K562 (cell line): ENCODE data around the gene TRAF7. TPM values are rescaled to one million over a fixed set of nuclear protein-coding genes. Genes with fewer than 3 reads are reported as not detected.

ENCODE experiments used
- CHD4 ChIP-seq: fragments of 200-600 bp; sonication (generic); IDR thresholded peaks from 3 replicates; pipeline ENCODE4 v1.6.1; 2012; ENCODE audit warnings: low read depth, mild to moderate bottlenecking, mixed read lengths, low read length, inconsistent platforms; ENCODE audit not compliant: insufficient read depth, insufficient replicate concordance, poor library complexity, severe bottlenecking
- HDAC8 ChIP-seq: fragments of 450-650 bp; IDR thresholded peaks from 2 replicates; pipeline ENCODE4 v1.6.1; 2016; ENCODE audit warnings: mild to moderate bottlenecking, missing genetic modification characterization, moderate library complexity, missing compliant biosample characterization
- KDM5B ChIP-seq: fragments of 200-600 bp; sonication (generic); IDR thresholded peaks from 2 replicates; pipeline ENCODE4 v1.6.1; 2012; ENCODE audit warnings: low read depth, mild to moderate bottlenecking, moderate library complexity, low read length, control low read depth, inconsistent platforms; ENCODE audit not compliant: insufficient replicate concordance
- SPI1 ChIP-seq: IDR thresholded peaks from 2 replicates; pipeline ENCODE4 v1.6.1; 2011; ENCODE audit warnings: low read depth, low read length, control low read depth, borderline replicate concordance
- TEAD2 ChIP-seq: fragments of 450-650 bp; IDR thresholded peaks from 2 replicates; pipeline ENCODE4 v1.6.1; 2016; ENCODE audit warnings: missing genetic modification characterization, control low read depth, missing compliant biosample characterization
- polyA plus RNA-seq, 8 experiments: library from polyadenylated mRNA; depleted of rRNA in 4 of 8; stranded (reverse) in 5 of 8; unstranded in 3 of 8; fragments of >200 nt; fragmentation: Nextera tagmentation in 2 of 8; fragmentation: Illumina TruSeq in 1 of 8; extraction: Ambion mirVana in 2 of 8; extraction: Trizol in 1 of 8; gene quantifications; 2 replicates each; pipeline versions ENCODE4 v1.2.1 to v1.2.3, GENCODE V29; 2011 to 2014; ENCODE audit warnings: inconsistent platforms in 1 of 8, missing spikeins in 1 of 8
- total RNA-seq, 7 experiments: library from RNA; depleted of rRNA in 6 of 7; stranded (reverse); fragments of >200 nt in 6 of 7; fragmentation: Illumina TruSeq in 2 of 7; extraction: Trizol in 2 of 7; gene quantifications; 2 replicates each; pipeline versions ENCODE4 v1.2.1 to v1.2.3, GENCODE V29; 2011 to 2021; ENCODE audit warnings: low replicate concordance in 1 of 7
- TF ChIP-seq, protein P1 (sequence below), 3 experiments: fragments of 200-800 bp in 1 of 3; fragments of 250-450 bp in 1 of 3; fragments of 450-650 bp in 1 of 3; sonication (Bioruptor Pico) in 1 of 3; sonication (Bioruptor generic) in 1 of 3; formaldehyde crosslinking in 1 of 3; IDR thresholded peaks; 2 replicates each; pipeline versions ENCODE4 v1.6.1 to v1.8.0; 2016 to 2022; ENCODE audit warnings: mild to moderate bottlenecking in 2 of 3, missing genetic modification characterization in 2 of 3, missing compliant biosample characterization in 1 of 3, moderate library complexity in 1 of 3
- TF ChIP-seq, protein P2 (sequence below), 2 experiments: IDR thresholded peaks in 1 of 2; conservative IDR thresholded peaks in 1 of 2; 2 replicates each; pipeline ENCODE4 v1.6.1; 2016; ENCODE audit warnings: low read depth in 2 of 2, mild to moderate bottlenecking in 1 of 2, missing compliant biosample characterization in 1 of 2, missing genetic modification characterization in 1 of 2, moderate library complexity in 1 of 2
- TF ChIP-seq, protein P3 (sequence below): IDR thresholded peaks from 2 replicates; pipeline ENCODE4 v1.6.1; 2011; ENCODE audit warnings: borderline replicate concordance, low read depth, mild to moderate bottlenecking, moderate library complexity, low read length; ENCODE audit not compliant: insufficient read depth, poor library complexity, severe bottlenecking
- TF ChIP-seq, protein P4 (sequence below): sonication (generic); formaldehyde crosslinking; IDR thresholded peaks from 2 replicates; pipeline ENCODE4 v1.8.0; 2022; ENCODE audit warnings: mild to moderate bottlenecking, missing genetic modification reagents

The TRAF7 gene
- total and polyA plus RNA-seq, 9 of the 15 experiments (the other 6 are each of a cell fraction or from before 2014, with no cell fraction given): 1.1 to 113 (median 41.6) TPM

DNA sequence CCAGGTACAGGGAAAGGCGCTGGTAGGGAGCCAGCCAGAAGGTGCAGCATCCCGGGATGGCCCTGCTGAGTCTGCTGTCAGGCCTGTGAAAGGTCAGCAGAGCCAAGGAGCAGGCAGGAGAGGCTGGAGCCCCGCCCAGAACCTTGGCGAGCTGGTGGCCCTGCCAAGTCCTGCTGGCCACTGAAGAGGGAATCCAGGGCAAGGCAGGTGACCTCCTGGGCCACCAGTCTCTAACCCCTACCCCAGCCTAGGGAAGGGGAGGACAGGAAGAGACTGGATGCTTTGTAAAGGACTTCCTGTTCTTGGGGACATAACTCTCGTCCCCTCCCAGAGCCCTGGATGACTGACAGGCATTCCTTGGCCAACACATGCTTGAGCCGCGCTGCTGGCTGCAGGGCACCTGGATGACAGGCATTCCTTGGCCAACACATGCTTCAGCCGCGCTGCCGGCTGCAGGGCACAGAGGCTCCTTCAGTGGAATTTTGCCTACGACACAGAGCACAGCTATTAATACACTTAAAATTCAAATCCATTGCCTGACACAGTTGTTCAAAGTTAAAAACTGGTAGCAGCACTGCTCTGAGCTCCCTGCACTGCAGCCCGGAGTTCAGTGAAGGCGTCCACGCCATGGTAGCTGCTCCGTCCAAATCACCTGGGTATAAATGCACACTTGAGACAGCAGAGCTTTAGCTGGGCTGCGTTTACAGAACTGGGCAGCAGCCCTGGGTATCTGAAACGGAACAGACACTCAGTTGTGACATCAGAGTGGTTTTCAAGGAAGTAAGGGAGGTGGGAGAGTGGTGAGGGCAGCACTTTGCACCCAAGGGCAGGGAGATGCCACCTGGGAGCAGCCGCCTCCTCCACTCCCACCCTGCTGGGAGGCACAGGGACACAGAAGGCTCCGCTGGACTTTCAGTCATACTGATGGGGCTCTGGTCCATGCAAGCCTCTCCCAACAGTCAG, 57.1 kb downstream of the TRAF7 start (continued):
- TF ChIP-seq, protein P1, sequence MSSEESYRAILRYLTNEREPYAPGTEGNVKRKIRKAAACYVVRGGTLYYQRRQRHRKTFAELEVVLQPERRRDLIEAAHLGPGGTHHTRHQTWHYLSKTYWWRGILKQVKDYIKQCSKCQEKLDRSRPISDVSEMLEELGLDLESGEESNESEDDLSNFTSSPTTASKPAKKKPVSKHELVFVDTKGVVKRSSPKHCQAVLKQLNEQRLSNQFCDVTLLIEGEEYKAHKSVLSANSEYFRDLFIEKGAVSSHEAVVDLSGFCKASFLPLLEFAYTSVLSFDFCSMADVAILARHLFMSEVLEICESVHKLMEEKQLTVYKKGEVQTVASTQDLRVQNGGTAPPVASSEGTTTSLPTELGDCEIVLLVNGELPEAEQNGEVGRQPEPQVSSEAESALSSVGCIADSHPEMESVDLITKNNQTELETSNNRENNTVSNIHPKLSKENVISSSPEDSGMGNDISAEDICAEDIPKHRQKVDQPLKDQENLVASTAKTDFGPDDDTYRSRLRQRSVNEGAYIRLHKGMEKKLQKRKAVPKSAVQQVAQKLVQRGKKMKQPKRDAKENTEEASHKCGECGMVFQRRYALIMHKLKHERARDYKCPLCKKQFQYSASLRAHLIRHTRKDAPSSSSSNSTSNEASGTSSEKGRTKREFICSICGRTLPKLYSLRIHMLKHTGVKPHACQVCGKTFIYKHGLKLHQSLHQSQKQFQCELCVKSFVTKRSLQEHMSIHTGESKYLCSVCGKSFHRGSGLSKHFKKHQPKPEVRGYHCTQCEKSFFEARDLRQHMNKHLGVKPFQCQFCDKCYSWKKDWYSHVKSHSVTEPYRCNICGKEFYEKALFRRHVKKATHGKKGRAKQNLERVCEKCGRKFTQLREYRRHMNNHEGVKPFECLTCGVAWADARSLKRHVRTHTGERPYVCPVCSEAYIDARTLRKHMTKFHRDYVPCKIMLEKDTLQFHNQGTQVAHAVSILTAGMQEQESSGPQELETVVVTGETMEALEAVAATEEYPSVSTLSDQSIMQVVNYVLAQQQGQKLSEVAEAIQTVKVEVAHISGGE (CRISPR knock-in tag; IDR thresholded peaks at IDR 0.05): 0 out of 6 replicates have a peak, but pooled peaks of 1 of the 3 experiments have one; percentile 26
- TF ChIP-seq KDM5B (peak; percentile 55), SPI1 (peak; percentile 85), TEAD2 (tag) (no peak), HDAC8 (tag) (no peak), CHD4 (no peak)
- TF ChIP-seq, protein P2, sequence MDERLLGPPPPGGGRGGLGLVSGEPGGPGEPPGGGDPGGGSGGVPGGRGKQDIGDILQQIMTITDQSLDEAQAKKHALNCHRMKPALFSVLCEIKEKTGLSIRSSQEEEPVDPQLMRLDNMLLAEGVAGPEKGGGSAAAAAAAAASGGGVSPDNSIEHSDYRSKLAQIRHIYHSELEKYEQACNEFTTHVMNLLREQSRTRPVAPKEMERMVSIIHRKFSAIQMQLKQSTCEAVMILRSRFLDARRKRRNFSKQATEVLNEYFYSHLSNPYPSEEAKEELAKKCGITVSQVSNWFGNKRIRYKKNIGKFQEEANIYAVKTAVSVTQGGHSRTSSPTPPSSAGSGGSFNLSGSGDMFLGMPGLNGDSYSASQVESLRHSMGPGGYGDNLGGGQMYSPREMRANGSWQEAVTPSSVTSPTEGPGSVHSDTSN (CRISPR knock-in tag; IDR thresholded peaks at IDR 0.05; ENCODE audit: low read depth): peak; percentile 76
- TF ChIP-seq, protein P2 (tag; conservative IDR thresholded peaks at IDR 0.05; ENCODE audit: low read depth): peak; percentile 75
- TF ChIP-seq, protein P3, sequence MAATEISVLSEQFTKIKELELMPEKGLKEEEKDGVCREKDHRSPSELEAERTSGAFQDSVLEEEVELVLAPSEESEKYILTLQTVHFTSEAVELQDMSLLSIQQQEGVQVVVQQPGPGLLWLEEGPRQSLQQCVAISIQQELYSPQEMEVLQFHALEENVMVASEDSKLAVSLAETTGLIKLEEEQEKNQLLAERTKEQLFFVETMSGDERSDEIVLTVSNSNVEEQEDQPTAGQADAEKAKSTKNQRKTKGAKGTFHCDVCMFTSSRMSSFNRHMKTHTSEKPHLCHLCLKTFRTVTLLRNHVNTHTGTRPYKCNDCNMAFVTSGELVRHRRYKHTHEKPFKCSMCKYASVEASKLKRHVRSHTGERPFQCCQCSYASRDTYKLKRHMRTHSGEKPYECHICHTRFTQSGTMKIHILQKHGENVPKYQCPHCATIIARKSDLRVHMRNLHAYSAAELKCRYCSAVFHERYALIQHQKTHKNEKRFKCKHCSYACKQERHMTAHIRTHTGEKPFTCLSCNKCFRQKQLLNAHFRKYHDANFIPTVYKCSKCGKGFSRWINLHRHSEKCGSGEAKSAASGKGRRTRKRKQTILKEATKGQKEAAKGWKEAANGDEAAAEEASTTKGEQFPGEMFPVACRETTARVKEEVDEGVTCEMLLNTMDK: no peak
- TF ChIP-seq, protein P4, sequence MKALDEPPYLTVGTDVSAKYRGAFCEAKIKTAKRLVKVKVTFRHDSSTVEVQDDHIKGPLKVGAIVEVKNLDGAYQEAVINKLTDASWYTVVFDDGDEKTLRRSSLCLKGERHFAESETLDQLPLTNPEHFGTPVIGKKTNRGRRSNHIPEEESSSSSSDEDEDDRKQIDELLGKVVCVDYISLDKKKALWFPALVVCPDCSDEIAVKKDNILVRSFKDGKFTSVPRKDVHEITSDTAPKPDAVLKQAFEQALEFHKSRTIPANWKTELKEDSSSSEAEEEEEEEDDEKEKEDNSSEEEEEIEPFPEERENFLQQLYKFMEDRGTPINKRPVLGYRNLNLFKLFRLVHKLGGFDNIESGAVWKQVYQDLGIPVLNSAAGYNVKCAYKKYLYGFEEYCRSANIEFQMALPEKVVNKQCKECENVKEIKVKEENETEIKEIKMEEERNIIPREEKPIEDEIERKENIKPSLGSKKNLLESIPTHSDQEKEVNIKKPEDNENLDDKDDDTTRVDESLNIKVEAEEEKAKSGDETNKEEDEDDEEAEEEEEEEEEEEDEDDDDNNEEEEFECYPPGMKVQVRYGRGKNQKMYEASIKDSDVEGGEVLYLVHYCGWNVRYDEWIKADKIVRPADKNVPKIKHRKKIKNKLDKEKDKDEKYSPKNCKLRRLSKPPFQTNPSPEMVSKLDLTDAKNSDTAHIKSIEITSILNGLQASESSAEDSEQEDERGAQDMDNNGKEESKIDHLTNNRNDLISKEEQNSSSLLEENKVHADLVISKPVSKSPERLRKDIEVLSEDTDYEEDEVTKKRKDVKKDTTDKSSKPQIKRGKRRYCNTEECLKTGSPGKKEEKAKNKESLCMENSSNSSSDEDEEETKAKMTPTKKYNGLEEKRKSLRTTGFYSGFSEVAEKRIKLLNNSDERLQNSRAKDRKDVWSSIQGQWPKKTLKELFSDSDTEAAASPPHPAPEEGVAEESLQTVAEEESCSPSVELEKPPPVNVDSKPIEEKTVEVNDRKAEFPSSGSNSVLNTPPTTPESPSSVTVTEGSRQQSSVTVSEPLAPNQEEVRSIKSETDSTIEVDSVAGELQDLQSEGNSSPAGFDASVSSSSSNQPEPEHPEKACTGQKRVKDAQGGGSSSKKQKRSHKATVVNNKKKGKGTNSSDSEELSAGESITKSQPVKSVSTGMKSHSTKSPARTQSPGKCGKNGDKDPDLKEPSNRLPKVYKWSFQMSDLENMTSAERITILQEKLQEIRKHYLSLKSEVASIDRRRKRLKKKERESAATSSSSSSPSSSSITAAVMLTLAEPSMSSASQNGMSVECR (CRISPR knock-in tag): peak; percentile 6; the same call in 1 of the 2 replicates
